GM21717 (cell line): ENCODE measurements around the gene ATP11A.

ENCODE experiments used
- ATAC-seq: cut with Tn5 transposase; IDR thresholded peaks from one replicate; pipeline ENCODE4 v1.9.1; 2021; ENCODE audit warnings: mild to moderate bottlenecking, moderate library complexity; ENCODE audit not compliant: unreplicated experiment

Gene ATP11A

DNA sequence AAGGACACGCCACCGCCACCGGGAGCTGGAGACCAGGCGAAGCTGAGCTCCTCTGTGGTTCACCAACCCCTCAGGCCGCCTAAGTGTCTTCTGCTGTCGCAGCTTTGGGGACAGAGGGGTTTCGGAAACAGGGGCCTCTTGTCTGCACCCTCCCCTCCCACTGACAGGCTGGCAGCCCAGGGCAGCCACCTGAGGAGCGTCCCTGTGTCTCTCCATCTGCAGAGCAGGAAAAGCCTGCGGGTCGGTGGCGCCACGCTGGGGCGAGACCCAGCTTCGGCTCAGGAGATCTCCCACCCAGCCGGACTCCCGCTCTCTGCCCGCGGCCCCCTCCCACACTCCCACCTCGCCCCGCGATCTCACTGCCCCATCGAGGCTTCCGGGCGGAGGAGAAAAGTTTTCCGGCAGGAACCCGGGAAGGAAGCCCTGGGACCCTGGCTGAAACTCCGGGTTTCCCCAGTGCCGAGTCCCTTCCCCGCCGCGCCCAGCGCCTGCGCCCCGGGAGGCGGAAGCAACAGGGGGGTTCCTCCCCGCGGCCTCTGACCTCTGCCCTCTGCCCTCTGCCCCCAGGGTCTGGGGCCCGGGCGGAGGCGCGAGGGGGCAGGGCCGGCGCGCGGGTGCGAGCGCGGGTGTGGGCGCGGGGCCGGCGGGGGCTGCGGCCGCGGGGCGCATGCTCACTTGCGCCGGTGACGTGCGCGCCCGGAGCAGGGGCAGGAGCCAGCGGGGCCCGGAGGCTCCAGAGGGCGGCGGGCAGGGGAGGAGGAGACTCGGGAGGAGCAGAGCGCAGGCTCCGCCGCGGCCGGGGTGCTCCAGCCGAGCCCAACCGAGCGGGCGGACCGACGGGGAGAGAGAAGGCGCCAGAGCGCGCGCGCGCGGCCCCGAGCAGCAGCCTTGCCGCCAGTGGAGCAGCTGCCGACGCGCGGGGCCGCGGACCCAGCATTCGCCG is at the start of gene ATP11A:
Gene ATP11A, plus strand, starts transcription at position 736 of the 943 bp plus-strand sequence. CDS start 379 bp downstream, outside the sequence.
- peak; percentile 84 for ATAC-seq

DNA sequence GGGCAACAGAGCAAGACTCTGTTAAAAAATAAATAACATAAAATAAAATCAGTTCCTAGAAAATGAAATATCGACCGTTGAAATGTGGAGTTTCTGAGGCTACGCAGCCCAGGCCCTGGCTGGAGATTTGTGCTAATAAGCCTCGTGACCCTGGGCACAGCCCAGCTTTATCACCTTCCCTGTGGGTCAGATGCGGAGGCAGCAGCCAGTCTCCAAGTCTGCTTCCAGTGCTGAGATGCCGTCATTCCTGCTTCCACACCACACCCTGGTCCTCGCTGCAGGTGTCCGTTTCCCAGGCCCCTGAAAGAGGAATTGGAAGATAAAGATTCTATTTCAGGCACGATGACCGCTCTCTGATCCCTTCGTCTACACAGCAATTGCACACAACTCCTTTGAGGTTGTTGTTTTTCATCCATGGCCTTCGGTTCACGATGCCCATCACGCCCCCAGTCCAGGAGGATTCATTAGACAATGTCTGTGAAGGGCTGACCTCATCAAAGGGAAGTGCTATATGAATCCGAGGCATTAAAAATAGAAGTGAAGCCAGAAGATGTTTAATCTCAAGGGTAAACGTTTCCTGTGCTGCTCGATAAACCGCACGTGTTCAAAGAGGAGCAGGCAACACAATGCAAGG is 48.3 kb upstream of the ATP11A start:
- no peak for ATAC-seq

DNA sequence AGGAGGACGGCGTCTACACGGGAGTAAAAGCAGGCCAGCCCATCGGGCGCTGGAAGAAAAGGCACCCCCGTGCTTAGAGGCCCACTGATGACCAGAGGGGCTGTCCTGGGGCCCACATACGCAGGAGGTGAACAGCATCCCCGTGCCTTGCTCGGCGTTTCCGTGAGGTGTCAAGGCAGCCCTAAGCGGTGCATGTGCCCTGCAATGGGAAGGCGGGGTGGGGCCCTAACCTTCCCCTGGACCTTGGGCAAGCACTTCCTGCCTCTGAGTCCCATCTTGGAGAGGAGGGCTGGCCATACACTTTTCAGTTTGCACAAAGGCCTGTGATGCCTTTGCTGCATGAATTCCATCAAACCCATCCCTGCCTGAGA is 47.8 kb upstream of the ATP11A start:
- no peak for ATAC-seq

DNA sequence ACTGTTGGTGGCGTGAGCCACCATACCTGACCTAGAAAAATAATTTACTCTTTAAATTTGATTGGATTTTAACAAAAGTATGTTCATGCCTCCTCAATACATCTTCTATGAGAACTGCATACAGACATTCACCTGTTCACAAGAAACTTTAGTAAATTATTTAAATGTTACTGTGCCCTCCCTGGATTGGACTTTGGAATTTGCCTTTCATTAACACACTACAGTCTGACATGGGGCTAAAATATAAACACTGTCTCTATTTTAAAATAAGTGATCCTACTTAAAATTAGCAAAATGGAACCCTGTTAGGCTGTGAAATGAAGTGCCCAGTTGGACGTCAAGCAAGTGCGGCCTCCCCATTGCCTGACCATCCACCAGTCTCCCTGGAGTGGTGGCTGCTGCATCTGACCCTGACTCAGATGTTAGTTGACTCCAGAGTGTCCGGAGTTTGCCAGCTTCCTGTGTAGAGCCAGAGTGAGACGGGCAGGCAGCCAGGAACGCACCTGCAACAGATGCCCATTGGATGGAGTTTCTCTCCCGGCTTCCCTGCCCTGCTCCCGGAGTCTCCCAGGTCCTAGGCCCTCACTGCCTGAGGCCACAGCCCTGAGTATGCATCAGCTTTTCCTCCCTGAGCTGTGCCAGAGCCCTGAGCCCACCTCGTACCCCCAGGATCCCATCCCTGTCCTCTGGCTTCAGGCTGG is 45.9 kb upstream of the ATP11A start:
- no peak for ATAC-seq

DNA sequence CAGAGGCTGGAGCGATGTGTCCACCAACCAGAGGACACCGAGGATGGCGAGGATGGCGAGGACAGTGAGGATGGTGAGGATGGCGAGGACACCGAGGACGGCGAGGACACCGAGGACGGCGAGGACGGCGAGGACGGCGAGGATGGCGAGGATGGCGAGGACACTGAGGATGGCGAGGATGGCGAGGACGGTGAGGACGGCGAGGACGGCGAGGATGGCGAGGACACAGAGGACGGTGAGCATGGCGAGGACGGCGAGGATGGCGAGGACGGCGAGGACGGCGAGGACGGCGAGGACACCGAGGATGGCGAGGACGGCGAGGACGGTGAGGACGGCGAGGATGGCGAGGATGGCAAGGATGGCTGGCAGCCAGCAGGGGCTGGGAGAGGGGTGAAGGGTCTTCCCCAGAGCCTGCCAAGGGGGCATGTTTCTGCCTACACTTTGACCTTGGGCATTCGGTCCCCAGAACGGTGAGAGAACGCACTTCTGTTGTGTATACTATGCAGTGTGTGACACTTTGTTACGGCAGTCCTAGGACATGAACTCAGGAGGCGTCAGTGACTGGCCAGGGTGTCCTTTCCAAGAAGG is 44.4 kb upstream of the ATP11A start:
- no peak for ATAC-seq

DNA sequence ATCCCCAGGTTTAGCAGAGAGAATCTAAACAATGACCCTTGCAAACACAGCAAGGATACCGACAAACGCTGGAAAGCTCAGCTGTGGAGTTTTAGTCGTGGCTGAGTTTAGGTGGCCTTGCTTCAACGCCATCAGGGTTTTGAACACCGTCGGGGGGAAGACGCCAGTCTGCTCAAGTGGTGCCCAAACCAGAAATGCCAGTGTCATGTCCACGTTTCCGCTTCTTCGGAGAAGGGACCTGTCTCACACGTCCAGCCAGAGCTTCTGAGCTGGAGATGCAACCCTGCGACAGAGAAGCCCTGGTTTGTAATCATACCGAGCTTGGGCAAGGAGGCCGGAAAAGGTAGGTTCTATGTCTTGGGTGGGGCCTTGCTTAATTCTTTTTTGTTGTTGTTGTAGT is 42.6 kb upstream of the ATP11A start:
- no peak for ATAC-seq

DNA sequence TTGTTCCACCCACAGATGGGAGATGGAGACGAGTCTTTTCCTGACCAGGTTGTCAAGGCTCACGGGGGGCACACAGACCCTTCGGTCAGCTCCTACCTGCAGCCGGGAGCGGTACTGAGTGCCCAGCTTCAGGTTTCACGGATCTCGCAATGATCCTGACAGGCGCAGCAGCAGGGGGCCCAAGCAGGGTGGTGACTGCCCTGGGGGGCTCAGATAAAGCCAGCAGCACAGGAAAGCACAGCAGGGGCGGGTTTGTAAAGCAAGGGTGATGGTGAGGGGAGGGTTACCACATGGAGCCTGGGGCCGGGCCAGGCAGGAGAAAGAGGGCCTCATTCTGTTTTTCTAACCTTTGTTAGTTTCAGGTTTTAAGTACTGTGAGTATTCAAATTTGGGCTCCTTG is 41.7 kb upstream of the ATP11A start:
- no peak for ATAC-seq

DNA sequence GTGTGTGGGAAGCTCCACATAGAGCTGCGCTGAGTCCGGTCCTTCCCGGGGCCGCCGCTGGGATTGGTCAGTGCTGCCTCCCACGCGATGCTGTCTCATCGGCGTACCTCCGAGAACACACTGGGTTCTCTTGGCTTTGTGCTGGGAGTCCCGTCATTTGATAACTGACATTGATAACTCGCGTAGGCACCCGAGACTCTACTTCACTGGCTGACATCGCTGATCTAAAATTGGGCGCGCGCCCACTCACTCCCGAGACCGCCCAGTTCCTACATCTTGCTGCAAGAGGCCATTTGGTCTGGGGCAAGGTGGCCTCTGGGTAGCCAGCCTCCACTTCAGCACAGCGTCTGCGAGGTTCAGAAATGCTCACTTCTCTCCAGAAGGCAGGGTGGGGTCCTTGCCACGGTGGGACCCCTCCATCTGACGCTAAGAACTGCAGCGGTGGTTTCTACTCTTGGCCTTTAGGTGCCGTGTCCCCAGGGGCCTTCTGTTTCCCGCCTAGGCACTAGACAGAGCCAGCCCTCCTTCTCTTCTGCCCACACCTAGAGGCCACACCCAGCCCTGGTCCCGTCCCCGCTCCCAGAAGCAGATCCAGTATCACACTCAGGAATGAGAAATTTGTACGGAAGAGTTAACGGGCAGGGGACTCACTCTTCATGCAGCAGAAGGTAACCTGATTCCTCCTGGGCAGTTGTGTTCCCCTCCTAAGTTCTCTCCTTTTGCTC is 40.7 kb upstream of the ATP11A start:
- no peak for ATAC-seq

DNA sequence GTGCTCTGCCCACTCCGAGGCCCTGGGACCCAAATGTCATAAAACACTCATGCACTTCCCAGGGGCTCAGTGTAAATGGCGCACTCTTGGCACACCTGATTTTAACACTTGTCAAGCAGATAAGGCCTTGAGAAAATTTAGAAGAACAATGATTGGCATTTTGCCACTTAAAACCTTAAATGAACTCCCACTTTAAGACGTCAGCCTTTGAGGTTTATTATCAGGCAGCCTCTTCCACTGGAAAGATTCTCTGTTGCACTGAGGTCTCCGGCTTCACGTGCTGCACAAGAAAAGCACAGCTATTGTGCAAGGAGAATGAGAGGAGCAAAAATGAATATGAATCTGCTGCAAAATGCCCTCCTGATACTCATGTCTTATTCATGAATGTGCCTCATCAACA is 38.5 kb upstream of the ATP11A start:
- no peak for ATAC-seq

DNA sequence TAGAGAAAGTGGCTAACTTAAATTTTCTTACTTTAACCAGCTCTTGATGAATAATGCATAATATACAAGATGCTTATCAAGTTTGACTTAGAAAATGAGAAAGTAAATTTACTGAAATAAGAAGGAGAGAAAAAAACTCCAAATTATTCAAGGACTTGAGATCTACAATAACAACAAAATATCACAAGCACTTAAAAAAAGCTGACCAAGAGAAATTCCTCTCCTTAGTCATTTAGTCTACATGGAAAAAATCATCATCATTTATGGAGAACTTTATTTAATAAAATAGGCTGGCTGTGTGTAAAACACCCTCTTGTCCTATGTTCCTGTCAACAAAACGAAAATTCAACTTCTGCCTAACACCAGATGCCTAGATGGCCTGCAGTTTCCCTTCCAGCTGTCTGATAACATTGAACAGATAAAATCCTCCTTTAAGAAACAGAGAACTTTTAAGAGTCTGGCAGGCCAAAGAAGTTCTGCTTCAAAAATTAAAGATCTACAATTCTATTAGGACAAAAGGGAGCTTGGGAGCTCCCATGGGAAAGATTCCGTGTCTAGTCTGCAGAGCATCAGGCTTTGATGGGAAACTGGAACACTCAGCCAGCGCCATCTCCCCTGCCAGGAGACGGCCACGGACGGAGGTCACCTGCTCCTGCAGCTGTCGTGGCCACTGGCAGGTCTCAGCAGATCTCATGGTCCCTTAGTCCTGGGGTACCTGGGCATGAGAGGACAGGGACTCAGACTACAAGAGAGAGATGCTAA is 37.9 kb upstream of the ATP11A start:
- ATAC-seq, result no peak

DNA sequence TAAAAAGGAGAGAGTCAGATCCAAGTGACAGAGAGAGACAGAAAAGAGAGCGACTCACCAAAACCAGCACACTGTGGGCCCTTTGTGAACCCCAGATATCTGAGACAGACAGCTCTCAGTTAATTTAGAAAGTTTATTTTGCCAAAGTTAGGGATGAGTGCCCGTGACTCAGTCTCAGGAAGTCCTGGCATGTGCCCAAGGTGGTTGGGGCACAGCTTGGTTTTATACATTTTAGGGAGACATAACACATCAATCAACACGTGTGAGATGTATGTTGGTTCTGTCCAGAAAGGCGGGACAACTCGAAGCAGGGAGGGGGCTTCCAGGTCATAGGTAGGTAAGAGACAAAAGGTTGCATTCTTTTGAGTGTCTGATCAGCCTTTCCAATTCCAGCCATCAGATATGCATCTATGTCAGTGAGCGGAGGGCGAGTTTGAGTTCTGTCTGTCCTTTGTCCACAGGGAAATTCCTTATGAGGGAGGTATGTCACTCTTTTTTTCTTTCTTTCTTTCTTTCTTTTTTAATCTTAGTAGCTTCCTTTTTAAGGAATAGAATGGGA is 37.2 kb upstream of the ATP11A start:
- ATAC-seq, result no peak

DNA sequence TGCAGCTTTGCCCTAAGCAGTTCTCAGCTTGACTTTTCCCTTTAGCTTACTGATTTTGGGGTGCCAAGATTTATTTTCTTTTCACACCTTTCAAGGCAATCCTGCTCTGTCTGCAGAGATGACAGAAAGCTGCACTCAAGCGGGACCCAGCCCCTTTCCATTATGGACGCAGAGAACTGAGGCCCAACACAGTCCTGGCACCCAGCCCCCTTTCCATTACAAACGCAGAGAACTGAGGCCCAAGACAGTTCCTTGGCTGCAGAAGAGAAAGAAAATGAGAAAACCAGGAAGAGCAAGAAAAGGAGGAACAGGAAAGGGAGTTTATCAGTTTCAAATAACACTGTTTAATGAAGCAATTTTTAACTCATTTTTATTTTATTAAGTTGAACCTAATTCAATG is 36.8 kb upstream of the ATP11A start:
- no peak for ATAC-seq

DNA sequence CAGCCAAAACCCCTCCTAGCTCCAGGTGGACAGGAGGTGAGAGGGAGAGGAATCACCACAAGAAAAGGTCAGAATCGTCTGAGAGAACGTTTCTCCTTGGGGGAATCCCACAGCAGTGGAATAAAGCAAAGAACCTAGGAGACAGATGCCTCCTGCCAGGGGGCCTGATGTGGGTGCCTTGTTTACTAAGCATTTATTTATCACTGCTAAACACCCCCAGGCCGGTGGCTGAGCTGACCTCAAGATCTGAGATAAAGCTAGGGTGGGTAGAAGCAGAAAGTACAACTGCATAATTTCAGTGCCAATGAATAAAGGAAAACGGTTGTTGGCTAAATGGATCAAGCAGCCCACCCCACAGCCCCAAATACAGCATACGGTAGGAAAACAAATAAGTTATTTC is 33.9 kb upstream of the ATP11A start:
- no peak for ATAC-seq

DNA sequence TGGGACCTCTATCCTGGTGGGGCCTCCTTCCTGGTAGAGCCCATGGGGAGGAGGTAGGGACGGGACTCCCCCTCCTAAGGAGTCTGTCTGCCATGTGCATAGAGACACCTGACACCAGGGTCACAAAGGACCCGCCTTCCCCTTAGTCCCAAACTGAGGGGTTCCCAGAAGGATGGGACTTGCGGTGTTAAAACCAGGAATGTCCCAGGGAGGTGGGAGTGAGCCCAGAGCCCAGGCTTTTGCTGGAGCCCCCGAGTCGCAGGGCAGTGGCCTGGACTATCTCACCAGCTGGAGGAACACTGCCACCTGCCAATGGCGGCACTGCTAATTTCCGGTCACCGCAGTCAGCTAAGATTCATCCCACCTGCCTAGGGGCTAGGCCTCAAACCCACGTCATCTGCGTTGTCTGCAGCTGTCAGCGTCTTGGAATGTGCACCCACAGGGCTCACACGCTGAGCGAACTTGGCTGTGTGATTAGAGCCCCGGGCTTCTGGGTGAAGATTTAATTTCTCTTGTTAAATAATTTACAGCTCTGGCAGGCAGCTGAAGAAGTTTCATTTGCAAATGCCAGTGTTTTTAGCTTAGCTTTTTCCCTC is 31.9 kb upstream of the ATP11A start:
- no peak for ATAC-seq

DNA sequence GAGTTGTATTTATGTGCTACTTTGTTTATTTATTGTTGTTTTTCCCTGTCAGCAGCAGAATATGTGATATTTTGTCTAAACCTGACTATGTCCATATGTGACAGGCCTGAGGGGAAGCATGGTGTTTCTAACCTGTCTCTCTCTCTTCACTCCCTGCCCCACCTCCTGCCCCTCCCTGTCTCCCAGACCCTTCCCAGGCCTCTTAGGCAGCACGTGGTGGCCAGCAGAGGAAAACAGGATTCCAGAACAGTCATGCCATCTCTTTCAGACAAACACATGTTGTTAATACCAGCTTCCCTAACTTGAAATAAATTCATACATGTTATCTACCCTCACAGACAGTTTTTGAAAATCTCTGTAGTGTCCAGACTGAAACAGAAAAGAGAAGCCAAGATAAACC is 31.0 kb upstream of the ATP11A start:
- no peak for ATAC-seq

DNA sequence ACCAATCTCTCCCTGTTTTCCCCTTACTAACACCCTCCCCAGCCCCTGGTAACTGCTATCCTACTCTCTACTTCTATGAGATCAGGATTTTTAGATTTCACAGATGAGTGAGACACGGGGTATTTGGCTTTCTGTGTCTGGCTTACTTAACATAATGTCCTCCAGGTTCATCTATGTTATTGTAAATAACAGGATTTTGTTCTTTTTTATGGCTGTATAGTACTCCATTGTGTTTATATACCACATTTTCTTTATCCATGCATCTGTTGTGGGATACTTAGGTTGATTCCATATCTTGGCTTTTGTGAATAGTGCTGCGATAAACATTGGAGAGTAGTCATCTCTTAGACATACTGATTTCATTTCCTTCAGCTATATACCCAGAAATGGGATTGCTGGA is 28.5 kb upstream of the ATP11A start:
- ATAC-seq, result no peak

DNA sequence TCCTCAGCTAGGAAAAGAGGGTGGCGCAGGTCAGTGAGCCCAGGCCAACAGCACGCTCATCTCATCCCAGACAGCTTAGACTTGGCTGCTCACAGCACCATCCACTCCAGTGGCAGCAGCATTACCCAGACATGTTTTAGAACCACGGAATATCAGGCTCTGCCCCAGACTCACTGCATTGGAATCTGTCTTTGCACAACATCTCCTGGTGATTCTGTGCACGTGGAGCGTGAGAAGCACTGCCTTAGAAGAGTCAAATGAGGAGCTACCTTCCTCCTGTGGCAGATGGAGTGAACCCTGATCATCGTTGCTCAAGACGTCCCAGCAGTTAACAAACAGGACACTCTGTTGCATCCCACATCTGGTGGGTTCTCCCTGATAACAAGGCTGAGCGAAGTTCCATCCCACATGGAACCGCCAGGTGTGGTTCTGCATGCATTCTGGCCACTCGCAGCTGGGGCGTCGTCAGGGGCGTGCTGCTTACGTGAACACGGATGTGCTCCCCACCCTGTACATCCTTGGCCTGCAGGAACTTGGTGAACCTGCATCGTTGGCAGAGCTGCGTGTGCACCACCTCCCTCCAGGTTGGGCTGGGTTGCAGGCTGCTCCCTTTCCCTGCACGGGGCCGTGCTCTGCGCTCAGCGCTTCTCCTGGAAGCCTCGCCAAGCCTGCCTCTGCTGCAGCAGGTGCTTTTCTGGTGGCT is 25.2 kb upstream of the ATP11A start:
- no peak for ATAC-seq

DNA sequence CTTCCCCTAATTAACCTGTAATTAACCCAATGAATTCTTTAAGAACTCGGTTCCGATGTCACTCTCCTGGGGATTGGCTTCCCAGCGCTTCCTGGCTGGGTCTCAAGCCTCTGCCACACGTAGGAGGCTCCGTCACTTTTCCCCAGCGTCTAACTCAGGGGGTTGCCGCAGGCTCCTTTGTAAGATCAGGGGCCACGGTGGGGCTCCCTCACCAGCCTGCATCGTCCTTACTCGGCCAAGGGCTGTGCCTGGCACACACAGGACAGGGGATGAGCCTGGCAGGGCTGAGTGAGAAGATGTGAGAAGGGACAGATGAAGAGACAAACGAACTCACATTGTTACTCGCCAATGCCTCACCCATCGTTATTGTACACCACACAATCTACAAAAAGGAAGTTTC is 20.9 kb upstream of the ATP11A start:
- ATAC-seq, result no peak
